NCI-H1048 (cell line): ENCODE results near the gene CCDC181.

Experiments used
- DNase-seq: peaks from one replicate; lab custom pipeline; 2025; lab: John Stamatoyannopoulos, UW

Gene CCDC181

DNA sequence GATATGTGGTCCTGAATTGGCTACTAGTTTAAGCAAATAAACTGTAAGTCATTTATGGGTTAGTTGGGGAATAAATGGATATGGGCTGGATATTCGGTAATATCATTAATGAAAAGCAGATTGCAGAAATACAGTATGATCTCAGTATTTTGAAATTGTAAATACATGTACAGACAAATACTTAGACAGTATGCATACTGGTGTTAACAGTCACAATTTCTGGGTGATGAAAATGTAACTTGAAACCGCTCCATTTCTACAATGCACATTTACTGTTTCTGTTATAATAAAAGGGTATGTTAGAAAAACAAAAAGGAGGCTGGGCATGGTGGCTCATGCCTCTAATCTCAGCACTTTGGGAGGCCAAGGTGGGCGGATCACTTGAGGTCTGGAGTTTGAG lies 31.3 kb downstream of the CCDC181 start:
- no peak for DNase-seq

DNA sequence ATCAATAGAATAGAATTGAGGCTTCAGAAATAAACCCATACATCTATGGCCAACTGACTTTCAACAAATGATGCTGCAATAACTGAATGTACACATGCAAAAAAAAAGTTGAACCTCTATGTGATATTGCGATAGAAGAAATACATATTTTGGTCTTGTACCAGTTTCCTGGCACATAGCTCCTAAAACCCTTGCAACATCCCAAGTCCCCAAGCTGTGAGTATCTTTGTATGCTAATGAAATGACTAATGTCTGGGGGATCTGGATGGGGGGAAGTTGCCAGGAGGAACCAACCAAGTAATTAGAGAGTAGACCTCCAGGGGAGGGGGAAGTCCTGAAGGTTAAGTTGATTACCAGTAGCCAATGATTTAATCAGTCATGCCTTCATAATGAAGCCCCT lies 34.9 kb downstream of the CCDC181 start:
- no peak for DNase-seq

DNA sequence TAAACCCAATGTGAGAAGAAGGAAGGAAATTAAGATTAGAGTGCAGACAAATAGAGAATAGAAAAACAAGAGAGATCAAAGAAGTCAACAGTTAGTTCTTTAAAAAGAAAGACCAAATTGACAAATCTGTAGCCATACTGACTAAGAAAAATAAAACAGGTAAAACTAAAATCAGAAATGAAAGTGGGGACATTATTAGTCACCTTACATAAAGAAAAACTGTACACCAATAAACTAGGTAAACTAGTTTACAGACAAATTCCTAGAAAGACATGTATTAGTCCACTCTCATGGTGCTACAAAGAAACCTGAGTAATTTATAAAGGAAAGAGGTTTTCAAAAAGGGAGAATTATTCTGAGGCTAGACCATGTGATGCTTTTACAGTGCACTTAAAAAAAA lies 37.0 kb downstream of the CCDC181 start:
- DNase-seq: no peak

DNA sequence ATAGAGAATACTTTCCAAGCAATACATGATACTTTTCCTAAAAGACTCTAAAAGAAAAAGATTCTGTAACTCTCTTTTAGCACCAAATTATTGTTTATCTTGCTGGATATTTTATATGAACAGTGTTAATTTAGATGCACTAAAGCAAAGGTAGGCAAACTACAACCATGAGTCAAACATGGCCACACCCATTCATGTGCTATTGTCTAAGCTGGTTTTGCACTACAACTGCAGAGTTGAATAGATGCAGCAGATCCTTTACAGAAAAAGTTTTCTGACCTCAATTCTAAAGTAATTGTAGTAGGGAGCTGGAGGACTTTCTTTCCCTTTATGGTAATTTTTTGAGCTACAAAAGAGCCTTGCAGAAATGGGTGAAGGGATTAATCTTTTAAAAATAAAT lies 39.9 kb downstream of the CCDC181 start:
- DNase-seq: no peak

DNA sequence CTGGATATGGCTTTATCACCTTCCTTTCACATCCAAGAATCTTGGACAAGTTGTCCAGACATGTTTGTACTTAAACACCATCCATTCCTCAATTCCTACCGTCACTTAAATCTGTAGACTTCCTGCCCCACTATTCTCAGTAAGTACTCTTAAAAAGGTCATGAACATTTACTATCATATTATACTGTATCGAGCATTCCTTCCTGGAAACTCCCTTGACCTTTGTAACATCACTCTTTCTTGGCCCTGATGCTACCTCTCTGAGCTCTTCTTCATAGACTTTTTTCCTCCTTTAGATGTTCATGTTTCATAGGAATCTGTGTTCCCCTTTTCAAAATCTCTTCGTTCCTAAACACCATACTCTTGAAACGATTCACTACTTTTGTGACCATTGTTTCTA lies 43.8 kb downstream of the CCDC181 start:
- no peak for DNase-seq

DNA sequence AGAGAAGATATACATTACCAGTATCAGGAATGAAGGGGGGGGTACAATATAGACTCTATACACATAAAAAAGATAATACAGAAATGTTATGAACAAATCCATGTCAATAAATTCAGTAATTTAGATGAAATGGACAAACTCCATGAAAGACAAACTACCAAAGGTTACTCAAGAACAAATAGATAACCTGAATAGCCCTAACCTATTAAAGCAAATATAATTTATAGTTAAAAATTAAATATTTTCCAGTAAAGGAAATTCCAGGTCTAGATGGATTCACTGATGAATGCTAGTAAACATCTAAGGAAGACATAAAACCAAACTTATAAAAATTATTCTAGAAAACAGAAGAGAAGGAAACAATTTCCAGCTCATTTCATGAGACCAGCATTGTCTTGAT lies 46.1 kb downstream of the CCDC181 start:
- DNase-seq: no peak

DNA sequence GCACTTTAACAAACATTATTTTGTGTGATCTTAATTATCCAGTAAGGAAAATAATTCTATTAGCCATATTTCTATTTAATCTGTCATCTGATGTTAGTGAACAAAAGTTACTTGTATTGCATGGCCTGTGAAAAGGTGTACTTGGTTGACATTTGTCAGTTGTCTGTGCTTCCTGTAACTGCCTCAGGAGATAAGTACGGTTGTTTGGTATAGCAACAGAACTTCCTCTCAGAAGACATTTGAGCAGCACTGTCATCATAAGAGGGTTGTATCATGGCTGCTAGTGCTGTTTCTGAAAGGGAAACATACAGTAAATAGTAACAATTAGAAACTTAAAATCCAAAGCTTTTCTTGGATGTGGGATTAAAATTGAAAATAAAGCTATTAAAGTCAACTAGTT lies 55.9 kb downstream of the CCDC181 start:
- no peak for DNase-seq

DNA sequence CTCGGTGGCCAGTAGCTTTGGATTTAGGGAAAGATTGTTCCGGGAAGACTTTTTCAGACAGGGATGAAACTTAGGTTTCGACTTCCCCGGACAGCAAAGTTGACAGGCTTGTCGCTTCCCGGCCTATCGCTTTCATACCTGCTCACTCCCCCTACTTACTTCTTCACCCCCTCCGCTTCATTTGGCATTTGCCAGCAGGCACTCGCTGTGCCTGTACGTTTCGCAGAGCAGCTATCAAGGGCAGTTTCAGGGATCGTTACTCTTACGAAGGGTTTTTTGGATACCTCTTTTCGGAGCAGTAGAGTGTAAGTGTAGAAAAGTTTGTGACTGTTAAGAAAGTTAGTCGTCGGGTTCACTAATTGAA lies 58.9 kb downstream of the CCDC181 start:
- DNase-seq: no peak

DNA sequence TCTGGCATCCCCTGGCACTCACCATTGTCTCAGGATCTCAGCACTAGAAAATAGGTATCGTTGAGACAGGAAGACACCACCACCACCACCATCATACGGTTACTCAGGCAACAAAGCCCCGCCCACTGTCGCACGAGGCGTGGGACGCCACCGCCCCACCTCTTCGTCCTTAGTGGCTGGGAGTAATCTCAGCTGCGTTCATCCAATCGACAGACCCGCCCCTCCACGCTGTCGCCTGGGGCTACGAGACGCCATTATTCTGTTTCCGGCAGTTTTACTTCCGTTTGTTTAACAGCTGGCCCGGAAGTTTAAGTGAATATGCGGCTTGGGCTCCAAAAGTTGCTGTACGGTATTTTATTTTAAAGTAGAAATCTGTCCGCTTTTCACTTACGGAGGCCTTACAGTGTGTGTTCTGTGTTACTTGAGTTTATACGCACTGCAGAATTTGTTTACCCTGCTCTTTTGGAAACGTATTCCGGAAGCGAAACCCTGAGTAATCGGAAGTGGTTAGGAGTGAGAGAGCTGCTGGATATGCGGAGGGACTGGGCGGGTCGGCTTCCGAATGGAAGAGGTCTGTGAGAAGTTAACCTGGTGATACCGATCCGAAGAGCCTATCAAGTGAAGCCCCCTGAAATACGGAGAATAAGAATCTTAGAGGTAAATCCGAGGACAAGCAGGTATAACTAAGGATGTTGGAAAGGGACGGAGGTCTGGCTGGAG lies 59.4 kb downstream of the CCDC181 start, which contains the start of the genes BLZF1 and NME7:
Gene BLZF1, plus strand, starts transcription at position 510 of the 720 bp plus-strand sequence. CDS start 1,328 bp downstream, outside the sequence.
Gene NME7, minus strand, starts transcription at position 112 of the 720 bp plus-strand sequence. Its CDS starts 87 bp downstream, at position 25.
- peak; percentile 100 for DNase-seq

DNA sequence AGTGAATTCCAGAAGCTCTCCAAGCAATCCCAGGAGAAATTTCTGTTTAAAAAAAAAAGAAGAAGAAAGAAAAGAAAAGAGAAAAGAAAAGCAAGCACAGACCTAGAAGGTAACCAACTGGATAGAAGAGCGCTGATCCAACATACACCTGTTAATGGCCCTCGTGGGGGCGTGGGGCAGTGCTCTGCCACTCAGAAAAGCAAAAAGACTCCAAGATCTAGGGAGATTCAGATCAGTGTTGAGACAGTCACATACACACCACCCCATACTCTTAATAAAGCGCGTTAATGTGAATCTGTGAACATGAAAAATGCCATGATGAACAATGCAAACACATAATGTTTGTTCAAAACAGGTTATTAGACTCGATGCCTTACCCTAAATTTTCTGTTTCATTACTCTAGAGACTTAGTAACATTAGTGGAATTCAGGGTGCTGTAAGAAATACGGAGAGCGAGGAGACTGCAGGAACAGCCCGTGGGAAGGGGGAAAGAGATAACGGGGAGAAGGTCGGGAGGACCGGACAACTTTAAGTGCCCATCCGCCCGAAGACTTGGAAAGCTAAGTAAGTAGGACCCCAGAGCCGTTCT lies 60.1 kb downstream of the CCDC181 start:
- DNase-seq: no peak

DNA sequence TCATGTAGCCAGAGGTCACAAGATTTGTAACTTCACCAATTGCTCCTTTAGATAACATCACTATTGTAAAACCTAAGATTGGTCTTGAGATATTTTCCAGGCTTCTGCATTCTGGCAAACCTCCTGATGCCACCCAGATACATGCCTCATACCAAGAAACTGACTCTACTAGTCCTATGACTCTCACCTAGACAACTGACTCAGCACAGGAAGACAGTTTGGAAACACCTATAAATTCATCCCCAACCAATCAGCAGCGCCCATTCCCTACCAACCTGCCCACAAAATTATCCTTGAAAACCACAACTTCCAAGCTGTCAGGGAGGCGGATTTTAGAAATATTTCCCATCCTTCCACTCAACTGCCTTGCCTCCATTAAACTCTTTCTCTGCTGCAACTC lies 62.3 kb downstream of the CCDC181 start:
- no peak for DNase-seq

DNA sequence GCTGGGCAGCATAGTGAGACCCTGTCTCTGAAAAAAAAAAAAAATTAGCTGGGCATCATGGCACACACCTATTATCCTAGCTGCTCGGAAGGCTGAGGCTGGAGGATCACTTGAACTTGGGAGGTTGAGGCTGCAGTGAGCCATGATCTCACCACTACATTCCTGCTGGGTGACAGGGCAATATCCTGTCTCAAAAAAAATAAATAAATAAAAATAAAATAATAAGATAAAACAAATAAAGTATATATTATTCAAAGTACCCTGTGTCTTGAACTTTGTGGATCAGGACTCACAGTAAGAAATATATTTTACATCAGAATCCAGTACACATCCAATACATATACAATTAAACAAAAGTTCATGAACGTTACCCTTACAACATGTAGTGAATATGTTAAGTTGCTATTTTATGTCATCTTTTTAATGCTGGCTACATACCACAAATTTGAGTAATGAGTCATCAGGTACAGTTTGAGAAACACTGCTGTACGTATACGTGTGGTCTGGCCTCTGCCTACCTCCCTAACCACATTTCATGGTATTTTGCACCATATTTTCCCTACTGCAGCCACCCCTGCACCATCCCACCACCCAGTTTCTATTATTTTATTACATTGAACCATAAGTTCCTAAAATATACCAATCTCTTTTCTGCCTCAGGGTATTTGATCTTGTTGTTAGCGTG lies 64.1 kb downstream of the CCDC181 start:
- DNase-seq: no peak

DNA sequence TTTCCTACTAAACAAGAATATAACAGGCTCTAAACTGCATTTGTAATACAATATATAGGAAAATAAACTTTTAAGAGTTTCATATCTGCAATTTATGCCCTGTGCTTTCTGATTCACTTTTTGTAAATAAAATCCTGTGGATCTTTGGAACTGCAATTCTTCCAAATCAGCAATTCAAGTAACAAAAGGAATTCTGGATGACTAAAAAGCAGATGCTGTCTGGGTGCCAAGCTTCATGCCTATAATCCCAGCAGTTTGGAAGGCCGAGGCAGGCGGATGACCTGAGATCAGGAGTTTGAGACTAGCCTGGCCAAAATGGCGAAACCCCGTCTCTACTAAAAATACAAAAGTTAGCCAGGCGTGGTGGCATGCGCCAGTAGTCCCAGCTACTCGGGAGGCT lies 66.0 kb downstream of the CCDC181 start:
- DNase-seq: no peak

DNA sequence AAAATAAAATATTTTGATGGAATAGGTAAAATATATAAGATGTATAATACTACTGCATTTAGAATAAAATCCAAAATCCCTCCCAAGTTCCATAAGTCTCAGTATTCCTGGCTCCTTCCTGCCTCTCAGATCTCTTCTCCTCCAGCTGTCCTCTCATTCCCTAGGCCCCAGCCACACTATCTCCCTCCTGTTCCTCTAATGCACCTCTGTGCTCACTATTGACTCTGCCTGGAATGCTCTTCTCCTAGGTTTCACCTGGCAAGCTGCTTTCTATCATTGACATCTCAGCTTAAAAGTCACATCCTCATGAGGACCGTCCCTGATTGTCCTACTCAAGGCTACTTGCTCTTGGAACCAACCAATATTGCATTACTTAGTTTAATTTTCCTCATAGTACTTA lies 66.9 kb downstream of the CCDC181 start:
- DNase-seq: no peak

DNA sequence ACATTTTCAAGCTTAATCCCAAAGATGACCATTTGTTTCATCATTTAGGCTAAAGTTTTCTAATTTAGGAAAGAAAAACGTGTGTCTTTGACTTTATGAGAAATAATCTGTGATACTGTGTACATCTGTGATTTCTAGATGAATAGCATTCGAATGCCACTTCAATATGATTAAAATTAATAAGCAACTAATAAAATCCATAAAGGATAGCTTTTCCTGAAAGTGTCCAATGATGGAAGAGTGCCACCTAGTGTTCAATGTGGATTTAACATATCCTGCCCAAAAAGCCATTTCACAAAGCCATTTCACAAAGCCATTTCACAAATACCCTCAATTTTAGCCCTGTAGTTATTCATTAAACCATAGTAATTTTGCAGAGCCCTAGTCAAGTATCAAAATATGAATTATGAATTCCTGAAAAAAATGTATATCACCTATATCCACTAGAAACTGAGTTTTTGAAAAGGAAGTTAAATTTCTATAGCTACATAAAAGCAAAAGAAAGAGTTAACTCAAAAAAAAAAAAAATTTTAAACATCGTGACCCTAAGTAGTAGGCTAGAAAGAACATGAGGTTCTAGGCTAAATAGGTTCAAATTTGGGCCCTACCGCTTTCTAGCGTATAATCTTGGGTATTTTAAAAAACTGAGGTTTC lies 78.8 kb downstream of the CCDC181 start:
- peak; percentile 18 for DNase-seq

DNA sequence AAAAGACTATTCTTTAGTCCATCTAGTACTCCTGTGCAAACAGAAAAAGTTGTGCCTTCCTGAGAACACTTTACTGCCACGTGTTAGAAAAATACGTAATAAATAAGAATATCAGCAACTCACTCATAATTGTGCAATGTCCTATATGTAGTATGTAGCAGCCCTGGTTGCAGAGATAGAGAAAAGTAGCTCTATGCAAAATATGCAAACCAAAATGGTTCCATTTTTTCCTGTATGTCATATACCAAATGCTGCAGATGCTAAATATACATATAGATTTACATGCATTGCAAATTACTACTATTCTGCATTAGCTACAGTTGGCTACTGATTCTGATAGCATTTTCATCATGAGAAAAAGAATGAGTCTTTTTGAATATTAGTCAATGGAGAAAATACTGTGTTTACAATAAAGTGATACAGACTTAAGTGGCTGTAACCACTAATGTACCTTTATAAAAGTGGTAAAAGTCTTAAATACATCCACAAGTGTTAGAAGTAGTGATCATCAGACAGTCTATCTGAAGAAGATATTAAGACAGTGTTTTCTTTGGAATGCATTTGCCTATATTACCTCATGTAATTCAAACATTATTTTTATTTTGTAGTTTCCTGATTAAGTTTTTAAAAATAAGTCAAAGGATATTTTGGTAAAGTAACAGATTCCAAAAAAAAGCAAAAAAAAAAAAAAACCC lies 79.4 kb downstream of the CCDC181 start:
- DNase-seq: no peak

DNA sequence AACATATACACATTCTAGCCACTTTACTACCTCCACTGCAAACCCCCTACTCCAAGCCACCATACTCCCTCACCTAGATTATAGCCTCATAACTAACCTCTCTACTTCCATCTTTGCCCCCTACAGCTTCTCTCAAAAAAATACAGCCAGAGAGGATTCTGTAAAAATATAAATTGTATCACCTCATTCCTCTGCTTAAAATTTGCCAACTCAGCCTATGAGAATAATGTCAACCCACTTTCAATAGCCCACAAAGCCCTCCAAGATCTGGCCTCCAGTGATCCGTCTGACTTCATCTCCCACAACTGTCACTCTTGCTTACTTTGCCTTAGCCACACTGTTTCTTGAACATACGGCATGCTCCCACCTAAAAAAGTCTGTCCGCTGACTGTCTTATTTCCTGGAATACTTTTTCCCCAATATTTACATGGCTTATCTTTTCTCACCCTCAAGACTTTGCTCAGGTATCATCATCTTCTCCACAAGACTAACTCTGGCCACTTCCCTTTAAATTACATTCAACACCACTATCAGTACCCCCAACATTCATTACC lies 81.2 kb downstream of the CCDC181 start:
- no peak for DNase-seq

DNA sequence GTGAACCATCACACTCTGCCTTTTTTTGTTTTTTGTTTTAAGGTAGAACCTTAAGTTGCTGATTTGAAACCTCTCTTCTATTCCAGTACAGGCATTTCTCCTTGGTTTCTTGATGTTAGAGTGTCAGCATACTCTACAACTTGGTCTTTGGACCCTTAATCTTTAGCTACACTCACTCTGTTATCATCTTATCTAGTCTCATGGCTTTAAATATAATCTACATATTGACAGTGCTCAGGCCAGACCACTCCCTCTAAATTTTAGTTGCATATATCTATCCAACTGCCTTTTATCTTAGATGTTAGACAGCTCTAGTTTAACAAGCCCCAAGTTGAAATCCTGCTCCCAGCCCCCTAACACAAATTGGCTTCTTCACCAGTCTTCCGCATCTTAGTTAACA lies 81.8 kb downstream of the CCDC181 start:
- DNase-seq: no peak
